ENCODE measurements around the gene MIB2. TPM values are rescaled to one million over a fixed set of nuclear protein-coding genes. Genes with fewer than 3 reads are reported as not detected.
"Not testable (repeated sequence)": the region's sequence is repeated elsewhere in the genome, so short reads cannot be mapped to it uniquely, and the experiment has no call there.

MIB2 gene
- total RNA-seq, 1 donor from 2014 or later, result 49.6 TPM

DNA sequence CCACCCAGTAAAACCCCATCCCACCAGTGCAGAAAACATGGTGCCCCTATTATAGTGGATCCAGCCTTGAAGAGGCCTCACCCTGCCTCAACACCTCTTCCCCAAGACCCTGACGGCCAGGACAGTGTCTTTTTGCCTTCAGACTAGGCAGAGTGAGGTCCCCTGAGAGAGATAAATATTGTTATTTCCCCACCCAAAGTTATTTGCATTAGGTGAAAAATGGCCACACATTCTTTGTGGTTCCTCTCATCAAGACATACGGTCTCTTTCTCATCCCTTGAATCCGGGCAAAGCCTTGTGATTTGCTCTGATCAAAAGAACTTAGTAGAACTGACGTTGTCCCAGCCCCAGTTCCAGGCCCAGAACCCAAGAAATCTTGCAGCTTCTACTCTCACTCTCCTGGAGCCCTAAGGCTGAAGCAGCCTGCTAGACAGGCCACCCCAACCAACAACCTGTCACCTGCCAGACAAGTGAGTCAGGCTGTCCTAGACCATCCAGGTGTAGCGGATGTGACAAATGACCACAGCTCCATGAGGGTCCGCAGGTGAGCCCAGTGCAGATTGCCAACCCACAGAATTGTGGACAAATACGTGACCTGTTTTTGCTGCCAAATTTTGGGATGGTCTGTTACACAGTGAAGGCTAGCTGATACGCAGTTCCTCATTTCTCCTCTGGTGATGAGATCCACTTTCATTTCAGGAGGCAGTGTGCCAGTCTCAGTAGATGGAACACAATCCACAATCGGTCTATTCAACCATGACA lies 32.5 kb upstream of the MIB2 start:
- H3K27ac ChIP-seq (ENCODE audit: low read depth, low read length), result no peak overlapping the region
- peaks cover 0 to 21% (median 20%) of the 10 kb centered on the region in 3 donors for H3K27me3 ChIP-seq (ENCODE audit: control insufficient read depth in 3 of 3, insufficient read depth in 3 of 3, low read length in 3 of 3)
- H3K9me3 ChIP-seq (ENCODE audit: control insufficient read depth in 3 of 3, low read length in 3 of 3), result no peaks in the 10 kb centered on the region
- H3K9ac ChIP-seq (ENCODE audit: low read depth in 1 of 3, low read length in 3 of 3), result no peak overlapping the region
- H3K4me1 ChIP-seq (ENCODE audit: control insufficient read depth in 3 of 3, insufficient read depth in 3 of 3, low read length in 3 of 3), result no peaks in the 10 kb centered on the region
- H3K36me3 ChIP-seq (ENCODE audit: control insufficient read depth in 3 of 3, insufficient read depth in 3 of 3, low read length in 3 of 3), result no peaks in the 10 kb centered on the region
- H3K4me3 ChIP-seq (ENCODE audit: low read length in 3 of 3), result no peak overlapping the region

DNA sequence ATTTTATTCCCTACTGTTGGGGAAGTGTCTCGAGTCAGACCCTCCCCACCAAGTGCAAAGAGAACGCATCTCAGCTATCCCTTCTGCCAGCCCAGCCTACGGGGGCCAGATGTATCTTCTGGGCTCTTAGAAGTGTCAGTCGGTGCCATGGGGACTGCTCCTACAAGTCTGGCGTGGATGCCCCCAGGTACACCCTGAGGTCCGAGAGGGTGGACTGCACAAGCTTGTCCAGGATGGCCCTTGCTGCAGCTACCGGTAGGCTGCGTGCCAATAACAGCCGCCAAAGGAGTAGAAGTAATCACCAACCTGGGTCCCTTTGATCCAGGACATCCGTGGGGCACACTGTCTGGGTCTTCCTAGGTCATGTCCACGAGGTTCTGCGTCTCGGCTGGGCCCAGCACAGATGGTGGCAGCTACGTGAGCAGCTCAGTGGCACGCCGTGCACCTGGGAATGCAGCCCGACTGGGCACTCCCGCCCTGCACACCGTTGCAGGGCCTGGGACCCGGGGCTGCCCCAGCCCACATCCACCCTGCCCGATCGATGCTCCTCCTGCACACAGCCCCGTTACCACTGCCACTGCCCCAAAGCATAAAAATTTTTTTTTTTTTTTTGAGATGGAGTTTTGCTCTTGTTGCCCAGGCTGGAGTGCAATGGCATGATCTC lies 31.8 kb upstream of the MIB2 start:
- Histone ChIP-seq H3K36me3 (ENCODE audit: control insufficient read depth in 3 of 3, insufficient read depth in 3 of 3, low read length in 3 of 3) (no peaks in the 10 kb centered on the region), H3K4me1 (ENCODE audit: control insufficient read depth in 3 of 3, insufficient read depth in 3 of 3, low read length in 3 of 3) (no peaks in the 10 kb centered on the region), H3K27ac (ENCODE audit: low read depth, low read length) (no peak overlapping the region), H3K4me3 (ENCODE audit: low read length in 3 of 3) (no peak overlapping the region), H3K27me3 (ENCODE audit: control insufficient read depth in 3 of 3, insufficient read depth in 3 of 3, low read length in 3 of 3) (peaks cover 0 to 22% (median 18%) of the 10 kb centered on the region in 3 donors), H3K9ac (ENCODE audit: low read depth in 1 of 3, low read length in 3 of 3) (no peak overlapping the region), H3K9me3 (ENCODE audit: control insufficient read depth in 3 of 3, low read length in 3 of 3) (no peaks in the 10 kb centered on the region)

DNA sequence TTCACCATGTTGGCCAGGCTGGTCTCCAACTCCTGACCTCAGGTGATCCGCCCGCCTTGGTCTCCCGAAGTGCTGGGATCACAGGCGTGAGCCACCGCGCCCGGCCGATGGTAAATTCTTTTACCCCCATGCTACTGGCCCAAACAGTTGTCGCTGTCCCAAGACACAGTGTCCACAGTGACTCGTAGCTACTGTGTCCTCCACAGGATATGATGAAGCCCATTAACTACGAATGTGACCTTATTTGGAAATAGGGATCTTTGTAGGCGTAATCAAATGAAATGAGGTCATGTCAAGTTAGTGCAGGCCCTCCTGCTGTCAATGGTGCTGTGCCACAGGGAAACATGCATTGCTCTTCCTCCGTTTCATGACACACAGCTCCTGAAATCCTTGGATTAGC lies 23.8 kb upstream of the MIB2 start:
- Histone ChIP-seq H3K9me3 (ENCODE audit: control insufficient read depth in 3 of 3, low read length in 3 of 3) (no peaks in the 10 kb centered on the region), H3K27me3 (ENCODE audit: control insufficient read depth in 3 of 3, insufficient read depth in 3 of 3, low read length in 3 of 3) (peaks cover 10 to 15% (median 13%) of the 10 kb centered on the region in 3 donors), H3K36me3 (ENCODE audit: control insufficient read depth in 3 of 3, insufficient read depth in 3 of 3, low read length in 3 of 3) (no peaks in the 10 kb centered on the region), H3K4me3 (ENCODE audit: low read length in 3 of 3) (no peak overlapping the region), H3K9ac (ENCODE audit: low read depth in 1 of 3, low read length in 3 of 3) (no peak overlapping the region), H3K4me1 (ENCODE audit: control insufficient read depth in 3 of 3, insufficient read depth in 3 of 3, low read length in 3 of 3) (no peaks in the 10 kb centered on the region), H3K27ac (ENCODE audit: low read depth, low read length) (no peak overlapping the region)

DNA sequence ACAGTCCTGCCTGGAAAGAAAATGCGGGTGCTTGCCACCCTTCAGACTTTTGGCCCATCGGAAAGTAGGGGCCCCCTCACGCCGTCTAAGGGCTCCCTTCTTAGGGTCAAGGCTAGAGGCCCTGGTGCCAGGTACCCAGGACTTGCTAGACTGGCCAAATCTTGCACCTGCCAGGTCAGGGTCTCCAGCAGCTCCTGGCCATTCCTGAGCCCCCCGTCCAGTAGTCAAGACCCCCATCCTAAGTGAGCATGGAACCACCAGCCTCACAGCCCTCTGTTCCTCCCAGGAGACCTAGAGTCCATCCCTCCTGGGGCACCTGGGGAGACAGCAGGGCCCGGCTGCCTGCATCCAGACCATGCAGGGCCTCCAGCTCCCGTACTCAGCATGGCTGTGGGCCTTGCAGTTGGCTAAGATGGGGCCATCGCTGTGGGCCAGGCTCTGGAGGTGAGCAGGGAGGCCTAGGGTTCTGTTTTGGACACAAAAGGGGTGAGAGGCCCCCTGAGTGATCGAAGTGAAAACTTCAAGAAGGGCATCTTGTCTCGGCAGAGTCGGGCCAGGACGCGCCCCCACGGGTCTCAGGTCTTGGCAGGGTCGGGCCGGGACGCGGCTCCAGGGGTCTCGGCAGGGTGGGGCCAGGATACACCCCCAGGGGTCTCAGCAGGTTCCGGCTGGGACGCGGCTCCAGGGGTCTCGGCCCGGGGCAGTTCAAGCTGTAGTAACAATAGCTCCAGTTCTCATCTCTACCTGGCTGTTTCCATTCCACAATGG lies 21.3 kb upstream of the MIB2 start:
- Histone ChIP-seq H3K27ac (ENCODE audit: low read depth, low read length) (no peak overlapping the region), H3K9me3 (ENCODE audit: control insufficient read depth in 3 of 3, low read length in 3 of 3) (no peaks in the 10 kb centered on the region), H3K27me3 (ENCODE audit: control insufficient read depth in 3 of 3, insufficient read depth in 3 of 3, low read length in 3 of 3) (peaks cover 19 to 35% (median 28%) of the 10 kb centered on the region in 3 donors), H3K36me3 (ENCODE audit: control insufficient read depth in 3 of 3, insufficient read depth in 3 of 3, low read length in 3 of 3) (no peaks in the 10 kb centered on the region), H3K9ac (ENCODE audit: low read depth in 1 of 3, low read length in 3 of 3) (no peak overlapping the region), H3K4me3 (ENCODE audit: low read length in 3 of 3) (no peak overlapping the region), H3K4me1 (ENCODE audit: control insufficient read depth in 3 of 3, insufficient read depth in 3 of 3, low read length in 3 of 3) (peaks cover 0 to 11% (median 6%) of the 10 kb centered on the region in 3 donors)

DNA sequence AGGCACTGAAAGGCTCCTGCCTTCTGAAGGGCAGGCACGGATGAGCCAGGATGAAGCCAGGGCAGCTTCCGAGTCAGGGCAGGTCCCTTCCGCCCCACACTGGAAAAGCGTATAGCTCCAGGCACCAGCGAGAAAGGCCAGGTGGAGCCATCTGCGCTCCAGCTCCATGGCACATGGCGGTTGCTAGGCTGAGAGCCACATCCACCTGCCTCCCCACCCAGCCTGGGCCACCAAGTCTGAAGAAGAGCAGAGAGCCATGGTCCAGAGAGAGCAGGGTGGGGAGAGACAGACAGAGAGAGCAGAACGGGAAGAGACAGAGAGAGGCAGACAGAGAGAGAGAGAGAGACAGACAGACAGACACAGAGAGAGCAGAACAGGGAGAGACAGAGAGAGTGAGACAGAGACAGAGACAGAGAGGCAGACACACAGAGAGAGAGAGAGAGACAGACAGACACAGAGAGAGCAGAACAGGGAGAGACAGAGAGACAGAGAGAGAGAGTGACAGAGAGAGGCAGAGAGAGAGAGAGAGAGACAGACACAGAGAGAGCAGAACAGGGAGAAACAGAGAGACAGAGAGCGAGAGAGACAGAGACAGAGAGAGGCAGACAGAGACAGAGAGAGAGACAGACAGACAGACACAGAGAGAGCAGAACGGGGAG lies 20.6 kb upstream of the MIB2 start:
- no peak overlapping the region for H3K27ac ChIP-seq (ENCODE audit: low read depth, low read length)
- H3K4me3 ChIP-seq (ENCODE audit: low read length in 3 of 3), result no peak overlapping the region
- H3K9me3 ChIP-seq (ENCODE audit: control insufficient read depth in 3 of 3, low read length in 3 of 3), result no peaks in the 10 kb centered on the region
- no peaks in the 10 kb centered on the region for H3K36me3 ChIP-seq (ENCODE audit: control insufficient read depth in 3 of 3, insufficient read depth in 3 of 3, low read length in 3 of 3)
- H3K4me1 ChIP-seq (ENCODE audit: control insufficient read depth in 3 of 3, insufficient read depth in 3 of 3, low read length in 3 of 3), result peaks cover 0 to 14% (median 6%) of the 10 kb centered on the region in 3 donors
- peaks cover 25 to 40% (median 30%) of the 10 kb centered on the region in 3 donors for H3K27me3 ChIP-seq (ENCODE audit: control insufficient read depth in 3 of 3, insufficient read depth in 3 of 3, low read length in 3 of 3)
- H3K9ac ChIP-seq (ENCODE audit: low read depth in 1 of 3, low read length in 3 of 3), result no peak overlapping the region

DNA sequence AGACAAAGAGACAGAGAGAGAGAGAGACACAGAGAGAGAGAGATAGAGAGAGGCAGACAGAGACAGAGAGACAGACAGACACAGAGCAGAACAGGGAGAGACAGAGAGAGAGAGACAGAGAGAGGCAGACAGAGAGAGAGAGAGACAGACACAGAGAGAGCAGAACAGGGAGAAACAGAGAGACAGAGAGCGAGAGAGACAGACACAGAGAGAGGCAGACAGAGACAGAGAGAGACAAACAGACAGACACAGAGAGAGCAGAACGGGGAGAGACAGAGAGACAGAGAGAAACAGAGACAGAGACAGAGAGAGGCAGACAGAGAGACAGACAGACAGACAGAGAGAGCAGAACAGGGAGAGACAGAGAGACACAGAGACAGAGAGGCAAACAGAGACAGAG lies 20.0 kb upstream of the MIB2 start:
- H3K4me3 ChIP-seq (ENCODE audit: low read length in 3 of 3); H3K9me3 ChIP-seq (ENCODE audit: control insufficient read depth in 3 of 3, low read length in 3 of 3); H3K9ac ChIP-seq (ENCODE audit: low read depth in 1 of 3, low read length in 3 of 3); H3K27ac ChIP-seq (ENCODE audit: low read depth, low read length); H3K36me3 ChIP-seq (ENCODE audit: control insufficient read depth in 3 of 3, insufficient read depth in 3 of 3, low read length in 3 of 3): not testable (repeated sequence)
- H3K27me3 ChIP-seq (ENCODE audit: control insufficient read depth in 3 of 3, insufficient read depth in 3 of 3, low read length in 3 of 3), result peaks cover 27 to 40% (median 28%) of the 10 kb centered on the region in 3 donors
- peaks cover 1 to 15% (median 6%) of the 10 kb centered on the region in 3 donors for H3K4me1 ChIP-seq (ENCODE audit: control insufficient read depth in 3 of 3, insufficient read depth in 3 of 3, low read length in 3 of 3)

DNA sequence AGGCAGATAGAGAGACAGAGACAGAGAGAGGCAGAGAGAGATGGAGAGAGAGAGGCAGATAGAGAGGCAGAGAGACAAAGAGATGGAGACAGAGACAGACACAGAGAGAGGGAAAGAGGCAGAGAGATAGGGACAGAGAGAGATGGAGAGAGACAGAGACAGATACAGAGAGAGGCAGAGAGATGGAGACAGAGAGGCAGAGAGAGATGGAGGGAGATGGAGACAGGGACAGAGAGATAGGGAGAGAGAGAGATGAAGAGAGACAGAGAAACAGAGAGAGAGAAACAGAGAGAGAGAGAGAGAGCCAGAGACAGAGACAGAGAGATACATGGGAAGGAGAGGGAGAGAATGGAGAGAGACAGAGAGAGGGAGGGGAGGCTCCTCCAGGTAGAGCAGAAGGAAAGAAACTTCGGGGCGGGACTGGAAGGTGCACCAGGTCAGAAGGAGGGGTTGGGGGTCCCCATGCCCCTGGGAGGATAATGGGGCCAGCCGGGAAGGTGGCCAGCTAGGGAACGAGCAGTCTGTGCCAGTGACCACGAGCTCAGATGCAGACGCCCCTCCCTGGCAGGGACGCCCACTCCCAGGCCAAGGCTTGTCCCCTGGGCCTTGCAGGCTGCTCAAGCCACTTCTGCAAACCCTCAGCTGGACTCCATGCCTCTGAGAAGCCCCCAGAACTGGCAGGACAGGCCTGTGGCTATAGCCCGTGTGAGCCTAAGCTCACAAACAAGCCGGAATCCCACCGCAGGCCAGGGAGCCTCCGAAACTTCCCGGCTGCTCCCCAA lies 18.6 kb upstream of the MIB2 start:
- no peak overlapping the region for H3K9ac ChIP-seq (ENCODE audit: low read depth in 1 of 3, low read length in 3 of 3)
- no peak overlapping the region for H3K27ac ChIP-seq (ENCODE audit: low read depth, low read length)
- H3K9me3 ChIP-seq (ENCODE audit: control insufficient read depth in 3 of 3, low read length in 3 of 3), result no peaks in the 10 kb centered on the region
- H3K27me3 ChIP-seq (ENCODE audit: control insufficient read depth in 3 of 3, insufficient read depth in 3 of 3, low read length in 3 of 3), result peaks cover 37 to 53% (median 40%) of the 10 kb centered on the region in 3 donors
- H3K4me3 ChIP-seq (ENCODE audit: low read length in 3 of 3), result no peak overlapping the region
- H3K4me1 ChIP-seq (ENCODE audit: control insufficient read depth in 3 of 3, insufficient read depth in 3 of 3, low read length in 3 of 3), result peaks cover 3 to 22% (median 9%) of the 10 kb centered on the region in 3 donors
- H3K36me3 ChIP-seq (ENCODE audit: control insufficient read depth in 3 of 3, insufficient read depth in 3 of 3, low read length in 3 of 3), result no peaks in the 10 kb centered on the region

DNA sequence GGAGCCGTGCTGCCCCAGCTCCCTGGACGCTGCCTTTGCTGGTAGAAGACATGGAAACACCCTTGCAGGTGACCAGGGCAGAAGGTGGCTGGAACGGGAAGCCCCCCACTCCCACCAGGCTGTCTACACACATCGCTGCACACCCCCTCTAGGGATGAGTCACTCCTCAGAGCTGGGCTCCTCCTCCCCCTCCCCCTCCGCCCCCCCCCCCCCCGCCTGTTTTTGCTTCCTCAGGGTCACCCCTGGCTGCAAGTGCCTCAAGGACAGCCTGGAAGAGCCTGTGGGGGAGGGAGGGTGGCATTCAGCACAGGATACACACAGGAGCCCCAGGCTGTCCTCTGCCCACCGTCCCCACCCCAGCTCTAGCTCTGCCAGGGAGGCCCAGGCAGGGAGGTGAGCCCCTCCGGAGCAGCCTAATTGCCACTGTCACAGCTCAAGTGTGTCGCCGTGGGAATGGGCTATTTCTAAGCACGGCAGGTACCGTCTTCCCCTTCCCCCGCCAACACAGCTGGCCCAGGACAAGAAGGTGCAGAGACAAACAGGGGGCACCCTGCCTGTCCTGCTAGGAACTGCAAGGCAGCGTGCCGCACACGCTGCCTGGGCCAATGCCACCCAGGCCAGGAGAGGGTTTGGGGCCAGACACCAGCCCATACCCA lies 17.9 kb upstream of the MIB2 start:
- no peaks in the 10 kb centered on the region for H3K36me3 ChIP-seq (ENCODE audit: control insufficient read depth in 3 of 3, insufficient read depth in 3 of 3, low read length in 3 of 3)
- H3K4me3 ChIP-seq (ENCODE audit: low read length in 3 of 3), result no peak overlapping the region
- peaks cover 3 to 22% (median 9%) of the 10 kb centered on the region in 3 donors for H3K4me1 ChIP-seq (ENCODE audit: control insufficient read depth in 3 of 3, insufficient read depth in 3 of 3, low read length in 3 of 3)
- peaks cover 44 to 60% (median 48%) of the 10 kb centered on the region in 3 donors for H3K27me3 ChIP-seq (ENCODE audit: control insufficient read depth in 3 of 3, insufficient read depth in 3 of 3, low read length in 3 of 3)
- no peak overlapping the region for H3K27ac ChIP-seq (ENCODE audit: low read depth, low read length)
- peak overlapping the region in 1 of 3 donors; percentile 33 for H3K9ac ChIP-seq (ENCODE audit: low read depth in 1 of 3, low read length in 3 of 3)
- H3K9me3 ChIP-seq (ENCODE audit: control insufficient read depth in 3 of 3, low read length in 3 of 3), result no peaks in the 10 kb centered on the region
